H1 (cell line): ENCODE measurements around the gene PTPN21. TPM values are rescaled to one million over a fixed set of nuclear protein-coding genes. Genes with fewer than 3 reads are reported as not detected.

ENCODE experiments used
- CTCF ChIA-PET: fragments of 300-600 bp; sonication (Branson Sonifier 250); formaldehyde crosslinking; loops from one replicate; lab custom pipeline; 2021; ENCODE audit not compliant: partially characterized antibody; lab: Charles Lee
- POLR2A ChIA-PET: fragments of 300-600 bp; sonication (Branson Sonifier 250); formaldehyde crosslinking; loops from one replicate; lab custom pipeline; 2021; ENCODE audit warnings: inconsistent platforms; ENCODE audit not compliant: partially characterized antibody; lab: Charles Lee
- DNase-seq, 2 experiments: peaks; one replicate each; pipeline versions ENCODE4 v3.0.0 to v3.0.0-alpha.2; 2010 to 2022; ENCODE audit warnings: low spot score in 2 of 2, low read depth in 1 of 2, mixed read lengths in 1 of 2
- FAIRE-seq: peaks from 2 replicates; lab custom pipeline; 2011; peaks lifted over from hg19 to GRCh38; lab: Jason Lieb, UNC
- H2AFZ ChIP-seq: 2 replicates; pipeline ENCODE4 v1.8.1; 2012; ENCODE audit warnings: low read length, inconsistent platforms
- H2AK5ac ChIP-seq: 2 replicates; pipeline ENCODE4 v1.6.1; 2013; ENCODE audit warnings: low read depth, low read length
- H2BK120ac ChIP-seq: replicated peaks from 2 replicates; pipeline ENCODE3; 2013; ENCODE audit warnings: low read depth, low read length, inconsistent platforms
- H2BK12ac ChIP-seq: 2 replicates; pipeline ENCODE4 v1.6.1; 2013; ENCODE audit warnings: low read depth, low read length
- H2BK15ac ChIP-seq: 2 replicates; pipeline ENCODE4 v1.6.1; 2013; ENCODE audit warnings: low read length
- H2BK20ac ChIP-seq: 2 replicates; pipeline ENCODE4 v1.6.1; 2013; ENCODE audit warnings: low read length
- H2BK5ac ChIP-seq: 2 replicates; pipeline ENCODE4 v1.6.1; 2013; ENCODE audit warnings: low read depth, low read length
- H3K14ac ChIP-seq: 2 replicates; pipeline ENCODE4 v1.6.1; 2013; ENCODE audit warnings: inconsistent platforms; ENCODE audit not compliant: insufficient read length
- H3K18ac ChIP-seq: 2 replicates; pipeline ENCODE4 v1.6.1; 2013; ENCODE audit warnings: low read length; ENCODE audit errors: extremely low read depth
- H3K23ac ChIP-seq: 2 replicates; pipeline ENCODE4 v1.6.1; 2013; ENCODE audit warnings: inconsistent platforms; ENCODE audit not compliant: insufficient read length
- H3K23me2 ChIP-seq: 2 replicates; pipeline ENCODE4 v1.6.1; 2013; ENCODE audit warnings: low read depth, low read length
- H3K27ac ChIP-seq: 2 replicates; pipeline ENCODE4 v1.6.1; 2011; ENCODE audit warnings: low read depth, low read length, inconsistent platforms
- H3K27me3 ChIP-seq, 4 experiments: replicated peaks in 1 of 4; 1 replicate in 1 of 4; 2 replicates in 3 of 4; pipeline versions ENCODE4 v1.6.1 to v1.8.1; 2011 to 2013; ENCODE audit warnings: low read length in 3 of 4, mild to moderate bottlenecking in 3 of 4, inconsistent platforms in 2 of 4, mixed read lengths in 2 of 4, moderate library complexity in 1 of 4; ENCODE audit not compliant: control insufficient read depth in 3 of 4, insufficient read depth in 3 of 4; ENCODE audit errors: extremely low read depth in 1 of 4
- H3K36me3 ChIP-seq, 4 experiments: 2 replicates each; pipeline versions ENCODE4 v1.6.1 to v1.8.1; 2011 to 2013; ENCODE audit warnings: mild to moderate bottlenecking in 4 of 4, low read length in 3 of 4, moderate library complexity in 2 of 4, control low read depth in 1 of 4, inconsistent platforms in 1 of 4; ENCODE audit not compliant: insufficient read depth in 4 of 4, control insufficient read depth in 2 of 4
- H3K4ac ChIP-seq: replicated peaks from 2 replicates; pipeline ENCODE3; 2013; ENCODE audit warnings: low read length, low read depth, mixed read lengths, inconsistent platforms; ENCODE audit not compliant: insufficient read length
- H3K4me1 ChIP-seq, 4 experiments: replicated peaks in 1 of 4; 1 replicate in 1 of 4; 2 replicates in 3 of 4; pipeline versions ENCODE4 v1.6.1 to v1.8.1; 2011 to 2013; ENCODE audit warnings: low read length in 3 of 4, inconsistent platforms in 2 of 4, mixed read lengths in 1 of 4; ENCODE audit not compliant: insufficient read depth in 4 of 4, control insufficient read depth in 3 of 4
- H3K4me2 ChIP-seq, 2 experiments: 2 replicates each; pipeline versions ENCODE4 v1.6.1 to v1.8.1; 2011 to 2013; ENCODE audit warnings: low read depth in 2 of 2, low read length in 2 of 2, control low read depth in 1 of 2, inconsistent platforms in 1 of 2, mild to moderate bottlenecking in 1 of 2; ENCODE audit not compliant: insufficient read depth in 1 of 2
- H3K4me3 ChIP-seq, 4 experiments: fragments of 200-600, 300-600 bp in 1 of 4; sonication (generic), shearing (Covaris generic), sonication (Bioruptor Twin) in 1 of 4; 2 replicates each; pipeline versions ENCODE4 v1.5.1 to v1.8.1; 2011 to 2016; ENCODE audit warnings: low read length in 4 of 4, low read depth in 3 of 4, control low read depth in 2 of 4, inconsistent platforms in 2 of 4, mild to moderate bottlenecking in 2 of 4, mixed read lengths in 1 of 4, moderate library complexity in 1 of 4; ENCODE audit not compliant: insufficient read depth in 2 of 4; ENCODE audit errors: extremely low read depth in 1 of 4
- H3K56ac ChIP-seq: replicated peaks from 2 replicates; pipeline ENCODE3; 2013; ENCODE audit warnings: low read depth, mild to moderate bottlenecking, mixed read lengths, low read length, inconsistent platforms; ENCODE audit not compliant: insufficient read length
- H3K79me1 ChIP-seq: 2 replicates; pipeline ENCODE4 v1.6.1; 2013; ENCODE audit warnings: low read depth, low read length, control low read depth
- H3K79me2 ChIP-seq, 2 experiments: 2 replicates each; pipeline versions ENCODE4 v1.6.1 to v1.8.1; 2012 to 2013; ENCODE audit warnings: low read length in 2 of 2, mild to moderate bottlenecking in 2 of 2, inconsistent platforms in 1 of 2; ENCODE audit not compliant: insufficient read depth in 2 of 2, control insufficient read depth in 1 of 2
- H3K9ac ChIP-seq, 4 experiments: replicated peaks in 1 of 4; 1 replicate in 1 of 4; 2 replicates in 3 of 4; pipeline versions ENCODE4 v1.6.1 to v1.8.1; 2011 to 2013; ENCODE audit warnings: low read depth in 3 of 4, low read length in 3 of 4, control low read depth in 2 of 4, mild to moderate bottlenecking in 2 of 4, moderate library complexity in 2 of 4, inconsistent platforms in 1 of 4; ENCODE audit errors: extremely low read depth in 1 of 4
- H3K9me3 ChIP-seq, 2 experiments: 2 replicates each; pipeline versions ENCODE4 v1.6.1 to v1.8.1; 2012 to 2013; ENCODE audit warnings: mild to moderate bottlenecking in 2 of 2, moderate library complexity in 2 of 2, control low read depth in 1 of 2, inconsistent platforms in 1 of 2, low read depth in 1 of 2, low read length in 1 of 2, mixed read lengths in 1 of 2; ENCODE audit not compliant: insufficient read depth in 2 of 2
- H4K20me1 ChIP-seq, 2 experiments: replicated peaks in 1 of 2; 2 replicates each; pipeline versions ENCODE3 to v1.8.1; 2011 to 2013; ENCODE audit warnings: inconsistent platforms in 2 of 2, low read length in 2 of 2, mild to moderate bottlenecking in 1 of 2; ENCODE audit not compliant: insufficient read depth in 2 of 2, control insufficient read depth in 1 of 2
- H4K5ac ChIP-seq: 2 replicates; pipeline ENCODE4 v1.6.1; 2013; ENCODE audit warnings: low read length, low read depth, mixed read lengths, inconsistent platforms; ENCODE audit not compliant: insufficient read length
- H4K8ac ChIP-seq: 2 replicates; pipeline ENCODE4 v1.8.0; 2013; ENCODE audit warnings: mild to moderate bottlenecking, moderate library complexity, low read length, inconsistent platforms; ENCODE audit not compliant: insufficient read depth; ENCODE audit errors: extremely low read depth
- H4K91ac ChIP-seq: replicated peaks from 2 replicates; pipeline ENCODE3; 2013; ENCODE audit warnings: low read length, mixed read lengths, inconsistent platforms; ENCODE audit not compliant: insufficient read length
- CTBP2 ChIP-seq: IDR thresholded peaks from 2 replicates; pipeline ENCODE4 v1.7.0; 2011; ENCODE audit warnings: borderline replicate concordance, mild to moderate bottlenecking, moderate library complexity, mixed read lengths, low read length; ENCODE audit not compliant: insufficient read depth, insufficient read length
- EZH2 ChIP-seq: fragments of 200-600 bp; sonication (generic); IDR thresholded peaks from 2 replicates; pipeline ENCODE4 v1.7.1; 2012; ENCODE audit warnings: low read depth, mild to moderate bottlenecking, moderate library complexity, low read length, inconsistent platforms; ENCODE audit not compliant: severe bottlenecking
- GTF2F1 ChIP-seq: IDR thresholded peaks from 2 replicates; pipeline ENCODE4 v1.6.1; 2012; ENCODE audit warnings: low read depth, low read length, improper control_type of control experiment, borderline replicate concordance
- HDAC6 ChIP-seq: IDR thresholded peaks from one replicate; pipeline ENCODE4 v1.7.1; 2012; ENCODE audit warnings: low read depth, mild to moderate bottlenecking, inconsistent platforms, low read length, moderate library complexity
- JUN ChIP-seq: IDR thresholded peaks from 2 replicates; pipeline ENCODE4 v1.6.1; 2011; ENCODE audit warnings: low read depth, mild to moderate bottlenecking, improper control_type of control experiment, low read length
- KDM4A ChIP-seq: IDR thresholded peaks from one replicate; pipeline ENCODE4 v1.7.1; 2012; ENCODE audit warnings: low read depth, mild to moderate bottlenecking, moderate library complexity, low read length, inconsistent platforms; ENCODE audit not compliant: severe bottlenecking
- SIX5 ChIP-seq: IDR thresholded peaks from 2 replicates; pipeline ENCODE4 v1.6.1; 2011; ENCODE audit warnings: mild to moderate bottlenecking, low read depth, low read length
- SUZ12 ChIP-seq: fragments of 200-600 bp; sonication (generic); IDR thresholded peaks from 2 replicates; pipeline ENCODE4 v1.6.1; 2012; ENCODE audit warnings: mild to moderate bottlenecking, inconsistent platforms, low read length, moderate library complexity, mixed read lengths
- TEAD4 ChIP-seq: IDR thresholded peaks from 2 replicates; pipeline ENCODE4 v1.6.1; 2012; ENCODE audit warnings: low read depth, low read length, inconsistent platforms, mixed read lengths
- YY1 ChIP-seq: IDR thresholded peaks from 2 replicates; pipeline ENCODE4 v1.6.1; 2011; ENCODE audit warnings: low read depth, mild to moderate bottlenecking, low read length
- WGBS, 2 experiments: shearing (Covaris generic) in 1 of 2; methylation state at CpG; one replicate each; pipeline versions ENCODE4 v1.1.6 to v1.1.7; 2013 to 2015; ENCODE audit warnings: low lambda C conversion rate in 2 of 2, mixed read lengths in 2 of 2, inconsistent platforms in 1 of 2, low coverage in 1 of 2, missing lambda C conversion rate in 1 of 2; ENCODE audit not compliant: insufficient replicate concordance in 2 of 2, insufficient coverage in 1 of 2, insufficient read length in 1 of 2; ENCODE audit errors: extremely low coverage in 1 of 2, missing lambda C conversion rate in 1 of 2; 5-methylcytosine and 5-hydroxymethylcytosine counted together
- polyA plus RNA-seq, 7 experiments: library from polyadenylated mRNA; depleted of rRNA in 3 of 7; stranded (reverse) in 5 of 7; unstranded in 2 of 7; fragments of >200 nt in 5 of 7; fragments of 200-250 nt in 2 of 7; gene quantifications; 1 replicate in 5 of 7; 2 replicates in 1 of 7; 4 replicates in 1 of 7; pipeline versions ENCODE4 v1.2.1 to v1.2.3, GENCODE V29; 2011 to 2013; ENCODE audit warnings: missing spikeins in 2 of 7, mixed read lengths in 2 of 7
- total RNA-seq: library from RNA; stranded (reverse); fragmentation: NEBNext Ultra II Directional; extraction: Animal tissue kit (Norgen Biotek cat#: 25700); gene quantifications from 2 replicates; pipeline ENCODE4 v1.2.1, GENCODE V29; 2021

PTPN21 gene
- total and polyA plus RNA-seq, 2 of the 8 experiments (the other 6 are each of a cell fraction or from before 2014, with no cell fraction given): 6.5 to 16.1 TPM

GRCh38 chr14:88565427-88565826 is 10.6 kb upstream of the PTPN21 start:
- H2BK15ac ChIP-seq: no peak overlapping the region
- H4K8ac ChIP-seq: no peak overlapping the region
- H2BK120ac ChIP-seq: no peak overlapping the region
- H3K9me3 ChIP-seq: no peaks in the 10 kb centered on the region
- FAIRE-seq (no peak), DNase-seq (no peak)
- H3K18ac ChIP-seq: no peak overlapping the region
- no peak overlapping the region for H2AK5ac ChIP-seq
- H3K9ac ChIP-seq: no peak overlapping the region
- no peaks in the 10 kb centered on the region; the same call in 1 of the 2 replicates for H3K79me1 ChIP-seq
- H4K91ac ChIP-seq: no peak overlapping the region
- no peak for TF ChIP-seq KDM4A
- no peak for TF ChIP-seq GTF2F1
- no peak for TF ChIP-seq CTBP2
- no peak for TF ChIP-seq HDAC6
- TF ChIP-seq JUN: no peak
- TF ChIP-seq EZH2: no peak
- TF ChIP-seq SUZ12: no peak
- no peak for TF ChIP-seq TEAD4
- TF ChIP-seq YY1: no peak
- TF ChIP-seq SIX5: no peak
- peaks cover 6% of the 10 kb centered on the region for H3K23me2 ChIP-seq
- no peak overlapping the region for H3K4me3 ChIP-seq
- 98% methylated on average over 5 of the region's 5 CpGs; no CpG with 5 or more reads in 1 of the 2 experiments for WGBS, 2 experiments
- no peak overlapping the region for H2BK5ac ChIP-seq
- ChIA-PET CTCF (no interaction called here), POLR2A (interaction anchor here (1.2 kb wide), 2 partner anchors 14 to 17 kb away, joined by 4 to 5 read pairs; no protein-coding TSS in a partner anchor)
- no peak overlapping the region for H2AFZ ChIP-seq
- no peak overlapping the region for H3K56ac ChIP-seq
- H3K23ac ChIP-seq: no peak overlapping the region
- no peak overlapping the region for H2BK20ac ChIP-seq
- no peak overlapping the region for H4K5ac ChIP-seq
- peaks cover 0 to 36% of the 10 kb centered on the region in 2 experiments; a peak in 3 of 4 replicates for H3K79me2 ChIP-seq
- H3K27ac ChIP-seq: no peak overlapping the region
- peaks cover 3 to 9% of the 10 kb centered on the region in 2 experiments for H4K20me1 ChIP-seq
- peaks cover 10 to 47% (median 26%) of the 10 kb centered on the region in 4 experiments for H3K36me3 ChIP-seq
- no peak overlapping the region for H2BK12ac ChIP-seq
- no peak overlapping the region for H3K14ac ChIP-seq
- no peaks in the 10 kb centered on the region for H3K27me3 ChIP-seq
- H3K4ac ChIP-seq: no peak overlapping the region
- H3K4me2 ChIP-seq: no peak overlapping the region
- H3K4me1 ChIP-seq: peaks cover 0 to 4% (median 2%) of the 10 kb centered on the region in 4 experiments; a peak in 5 of 7 replicates
